Fibroblast of the conjunctiva (primary cell): ENCODE measurements around the gene TRIM24.

ENCODE experiments used
- DNase-seq: peaks from one replicate; pipeline ENCODE4 v3.0.0-alpha.2; 2010; ENCODE audit warnings: low read depth

TRIM24 gene

GRCh38 chr7:138575897-138576428 is 115.9 kb downstream of the TRIM24 start:
- DNase-seq, result peak; percentile 9

GRCh38 chr7:138579136-138579535 is 119.1 kb downstream of the TRIM24 start:
- DNase-seq, result no peak

- DNase-seq, result no peak
These were observed 119.6 kb downstream of the TRIM24 start for GRCh38 chr7:138579671-138580070.

GRCh38 chr7:138581065-138581464 is 121.0 kb downstream of the TRIM24 start:
- no peak for DNase-seq

GRCh38 chr7:138584283-138584682 is 124.2 kb downstream of the TRIM24 start:
- DNase-seq, result no peak

- DNase-seq, result no peak
These were observed 124.6 kb downstream of the TRIM24 start for GRCh38 chr7:138584696-138585095.

- DNase-seq, result no peak
These were observed 125.4 kb downstream of the TRIM24 start for GRCh38 chr7:138585283-138585993.

- DNase-seq, result no peak
These were observed 127.4 kb downstream of the TRIM24 start for GRCh38 chr7:138587485-138587884.

GRCh38 chr7:138588986-138589385 is 128.9 kb downstream of the TRIM24 start:
- DNase-seq, result no peak

GRCh38 chr7:138590154-138590553 is 130.1 kb downstream of the TRIM24 start:
- DNase-seq, result no peak

- no peak for DNase-seq
These were observed 135.4 kb downstream of the TRIM24 start for GRCh38 chr7:138595454-138595853.

GRCh38 chr7:138602451-138602850 is 142.4 kb downstream of the TRIM24 start:
- no peak for DNase-seq

GRCh38 chr7:138603549-138604318 is 143.7 kb downstream of the TRIM24 start:
- DNase-seq, result no peak

GRCh38 chr7:138606236-138606635 is 146.2 kb downstream of the TRIM24 start:
- no peak for DNase-seq

- no peak for DNase-seq
These were observed 147.4 kb downstream of the TRIM24 start for GRCh38 chr7:138607216-138608126.

GRCh38 chr7:138608275-138608674 is 148.2 kb downstream of the TRIM24 start:
- DNase-seq, result no peak

GRCh38 chr7:138610671-138611170 is 150.7 kb downstream of the TRIM24 start:
- DNase-seq, result no peak

GRCh38 chr7:138613630-138614029 is 153.6 kb downstream of the TRIM24 start:
- DNase-seq, result no peak

GRCh38 chr7:138616085-138616484 is 156.0 kb downstream of the TRIM24 start:
- DNase-seq, result no peak

GRCh38 chr7:138618506-138618905 is 158.4 kb downstream of the TRIM24 start:
- no peak for DNase-seq

- no peak for DNase-seq
These were observed 158.9 kb downstream of the TRIM24 start for GRCh38 chr7:138618933-138619332.

GRCh38 chr7:138622841-138623240 is 162.8 kb downstream of the TRIM24 start:
- no peak for DNase-seq
